Breast epithelium (tissue), 4 donors: ENCODE data around the gene SPTBN5. TPM values are rescaled to one million over a fixed set of nuclear protein-coding genes. Genes with fewer than 3 reads are reported as not detected.

Source experiments
- DNase-seq, 2 donors: peaks; one replicate each; pipeline ENCODE4 v3.0.0-alpha.2; 2019; ENCODE audit warnings: low spot score in 2 of 2
- H3K27ac ChIP-seq, 2 donors: fragments of 200-600 bp; sonication (generic) in 1 of 2; one replicate each; pipeline ENCODE4 v1.5.1; 2016 to 2019; ENCODE audit warnings: mild to moderate bottlenecking in 1 of 2
- H3K27me3 ChIP-seq, 2 donors: fragments of 200-600 bp; sonication (generic) in 1 of 2; one replicate each; pipeline versions ENCODE4 v1.5.1 to v1.6.0; 2017 to 2019; ENCODE audit warnings: control low read depth in 1 of 2, mild to moderate bottlenecking in 1 of 2
- H3K36me3 ChIP-seq: fragments of 200-600 bp; one replicate; pipeline ENCODE4 v1.5.1; 2019
- H3K4me1 ChIP-seq, 2 donors: fragments of 200-600 bp; sonication (generic); one replicate each; pipeline ENCODE4 v1.5.1; 2016 to 2019; ENCODE audit warnings: control low read depth in 1 of 2
- H3K4me3 ChIP-seq, 3 donors: fragments of 200-600 bp; sonication (generic); 1 replicate in 2 of 3; 2 replicates in 1 of 3; pipeline ENCODE4 v1.5.1; 2016 to 2019; ENCODE audit warnings: mild to moderate bottlenecking in 3 of 3, moderate library complexity in 2 of 3
- H3K9me3 ChIP-seq, 2 donors: fragments of 200-600 bp; sonication (generic) in 1 of 2; one replicate each; pipeline ENCODE4 v1.5.1; 2016 to 2019; ENCODE audit warnings: control low read depth in 1 of 2
- POLR2A ChIP-seq: fragments of 450-650 bp; IDR thresholded peaks from one replicate; pipeline ENCODE4 v1.6.1; 2016; ENCODE audit warnings: antibody characterized with exemption, mild to moderate bottlenecking, moderate library complexity
- POLR2AphosphoS5 ChIP-seq, 3 donors: sonication (generic); formaldehyde crosslinking; IDR thresholded peaks; one replicate each; pipeline ENCODE4 v1.6.1; 2017; ENCODE audit warnings: antibody characterized with exemption in 3 of 3
- intact Hi-C: fragments of 100-400 bp; cut with DNase I; formaldehyde crosslinking; loops from one replicate; pipeline ENCODE4 v1.15.1; 2023; ENCODE audit warnings: low total_unique reads
- total RNA-seq, 3 donors: library from RNA; depleted of rRNA; stranded (reverse); fragments of >200 nt; gene quantifications; one replicate each; pipeline ENCODE4 v1.1.0, GENCODE V29; 2016
- TF ChIP-seq, protein P1 (sequence below), 3 donors: fragments of 450-650 bp; IDR thresholded peaks; one replicate each; pipeline ENCODE4 v1.5.1; 2016 to 2017; ENCODE audit warnings: antibody characterized with exemption in 3 of 3, mild to moderate bottlenecking in 3 of 3, moderate library complexity in 3 of 3

Gene SPTBN5
- total RNA-seq, 3 donors from 2014 or later, result 0.16 to 2.3 (median 2.0) TPM

DNA sequence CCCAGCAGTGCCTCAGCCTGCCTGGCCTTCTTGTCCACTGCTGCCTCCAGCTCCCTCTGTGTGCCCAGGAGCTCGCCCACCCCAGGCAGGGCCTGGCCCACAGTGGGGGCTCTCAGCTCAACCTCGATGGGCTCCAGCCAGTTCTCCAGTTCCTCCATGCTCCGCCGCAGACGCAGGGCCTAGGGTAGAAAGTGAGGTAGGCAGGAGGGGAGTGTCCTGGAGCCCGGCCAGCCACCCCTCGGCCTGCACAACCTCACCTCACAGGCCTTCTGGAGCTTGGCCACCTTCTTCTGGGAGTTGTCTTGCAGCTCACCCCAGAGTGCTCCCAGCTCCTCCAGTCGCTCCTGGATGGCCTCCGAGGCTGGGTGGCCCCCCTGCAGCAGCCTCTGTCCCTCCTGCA lies 36.5 kb downstream of the SPTBN5 start:
- Histone ChIP-seq H3K27me3 (no peaks in the 10 kb centered on the region), H3K36me3 (no peaks in the 10 kb centered on the region), H3K4me1 (no peaks in the 10 kb centered on the region), H3K4me3 (no peak overlapping the region), H3K9me3 (no peaks in the 10 kb centered on the region), H3K27ac (no peak overlapping the region)
- intact Hi-C loops, result no loop called here
- TF ChIP-seq POLR2AphosphoS5 (IDR thresholded peaks at IDR 0.05) (no peak), POLR2A (no peak)
- TF ChIP-seq, protein P1, sequence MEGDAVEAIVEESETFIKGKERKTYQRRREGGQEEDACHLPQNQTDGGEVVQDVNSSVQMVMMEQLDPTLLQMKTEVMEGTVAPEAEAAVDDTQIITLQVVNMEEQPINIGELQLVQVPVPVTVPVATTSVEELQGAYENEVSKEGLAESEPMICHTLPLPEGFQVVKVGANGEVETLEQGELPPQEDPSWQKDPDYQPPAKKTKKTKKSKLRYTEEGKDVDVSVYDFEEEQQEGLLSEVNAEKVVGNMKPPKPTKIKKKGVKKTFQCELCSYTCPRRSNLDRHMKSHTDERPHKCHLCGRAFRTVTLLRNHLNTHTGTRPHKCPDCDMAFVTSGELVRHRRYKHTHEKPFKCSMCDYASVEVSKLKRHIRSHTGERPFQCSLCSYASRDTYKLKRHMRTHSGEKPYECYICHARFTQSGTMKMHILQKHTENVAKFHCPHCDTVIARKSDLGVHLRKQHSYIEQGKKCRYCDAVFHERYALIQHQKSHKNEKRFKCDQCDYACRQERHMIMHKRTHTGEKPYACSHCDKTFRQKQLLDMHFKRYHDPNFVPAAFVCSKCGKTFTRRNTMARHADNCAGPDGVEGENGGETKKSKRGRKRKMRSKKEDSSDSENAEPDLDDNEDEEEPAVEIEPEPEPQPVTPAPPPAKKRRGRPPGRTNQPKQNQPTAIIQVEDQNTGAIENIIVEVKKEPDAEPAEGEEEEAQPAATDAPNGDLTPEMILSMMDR (IDR thresholded peaks at IDR 0.05), result no peak
- DNase-seq, result no peak

DNA sequence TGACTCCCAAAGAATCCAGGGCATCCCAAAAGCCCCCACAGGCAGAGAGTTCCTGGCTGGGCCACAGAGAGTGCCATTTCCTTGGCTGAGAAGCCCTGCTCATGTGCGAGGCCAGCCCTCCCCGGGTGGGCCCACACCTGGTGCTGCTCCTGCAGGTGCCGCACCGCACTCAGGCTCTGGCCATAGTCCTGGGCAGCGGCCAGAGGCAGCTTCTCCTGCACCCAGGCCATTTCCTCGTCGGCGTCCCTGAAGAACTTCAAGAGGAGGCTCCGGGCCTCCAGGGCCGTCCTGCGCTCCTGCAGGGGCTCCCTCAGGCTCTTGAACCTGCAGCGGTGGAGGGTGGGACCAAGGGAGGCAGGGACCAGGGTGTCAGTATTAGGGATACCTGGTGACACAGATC lies 37.1 kb downstream of the SPTBN5 start:
- H3K4me3 ChIP-seq, result no peak overlapping the region
- no peaks in the 10 kb centered on the region for H3K9me3 ChIP-seq
- H3K27ac ChIP-seq, result no peak overlapping the region
- no peaks in the 10 kb centered on the region for H3K4me1 ChIP-seq
- no peak for DNase-seq
- TF ChIP-seq POLR2AphosphoS5 (IDR thresholded peaks at IDR 0.05) (no peak), POLR2A (no peak)
- TF ChIP-seq, protein P1 (IDR thresholded peaks at IDR 0.05), result no peak
- intact Hi-C loops, result no loop called here
- H3K36me3 ChIP-seq, result no peaks in the 10 kb centered on the region
- H3K27me3 ChIP-seq, result no peaks in the 10 kb centered on the region

DNA sequence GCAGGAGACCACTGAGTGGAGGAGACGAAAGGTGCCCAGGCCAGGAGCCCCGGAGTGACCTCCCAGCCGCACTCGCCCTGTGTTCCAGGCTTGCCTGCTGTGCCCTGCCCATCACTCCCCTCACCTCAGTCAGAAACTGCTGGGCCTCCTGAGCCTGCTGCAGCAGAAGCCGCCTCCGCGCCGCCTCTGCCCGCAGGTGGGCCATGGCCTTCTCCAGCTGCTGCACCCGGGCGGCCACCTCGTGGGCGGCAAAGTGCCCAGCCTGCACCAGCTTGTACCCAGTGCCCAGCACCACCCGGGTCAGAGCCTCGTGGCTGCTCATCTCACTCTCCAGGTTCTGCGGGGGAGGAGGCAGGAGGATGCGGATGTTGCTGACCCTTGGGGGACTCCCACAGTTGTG lies 37.6 kb downstream of the SPTBN5 start:
- intact Hi-C loops, result no loop called here
- TF ChIP-seq POLR2A, result no peak
- TF ChIP-seq, protein P1 (IDR thresholded peaks at IDR 0.05), result no peak
- no peak for TF ChIP-seq POLR2AphosphoS5 (IDR thresholded peaks at IDR 0.05)
- Histone ChIP-seq H3K9me3 (no peaks in the 10 kb centered on the region), H3K4me3 (no peak overlapping the region), H3K4me1 (no peaks in the 10 kb centered on the region), H3K36me3 (no peaks in the 10 kb centered on the region), H3K27me3 (no peaks in the 10 kb centered on the region), H3K27ac (no peak overlapping the region)
- DNase-seq, result no peak

DNA sequence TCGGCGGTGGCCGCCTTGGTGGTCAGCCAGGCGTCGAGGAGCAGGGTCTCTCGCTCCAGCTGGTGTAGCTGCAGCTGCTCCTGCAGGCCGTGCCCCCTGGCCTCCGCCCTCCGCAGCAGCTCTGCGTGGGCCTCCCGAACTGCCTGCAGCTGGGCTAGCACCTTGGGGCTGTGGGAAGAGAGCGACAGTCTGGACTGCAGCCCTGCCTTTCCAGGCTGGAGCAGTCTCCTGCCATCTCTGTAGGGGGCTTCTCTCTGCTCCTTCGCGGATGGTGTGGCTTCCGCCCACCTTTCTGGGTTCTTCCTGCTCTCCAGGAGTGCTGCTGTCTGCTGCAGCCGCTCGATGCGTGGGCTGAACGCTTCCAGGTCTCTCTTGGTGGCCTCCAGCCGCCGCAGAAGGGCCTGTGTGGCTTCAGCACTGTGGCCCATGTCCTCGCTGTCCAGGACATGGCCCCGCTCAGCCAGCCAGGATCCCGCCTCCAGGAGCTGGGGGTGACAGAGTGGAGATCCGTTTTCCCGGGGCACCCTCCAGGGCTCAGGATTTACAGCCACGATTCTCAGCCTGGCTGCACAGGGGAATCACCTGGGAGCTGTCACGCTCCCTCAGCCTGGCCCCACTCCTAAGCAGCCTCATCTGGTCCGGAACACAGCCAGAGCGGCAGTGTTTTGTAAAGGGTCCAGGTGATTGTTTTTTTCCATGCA lies 38.4 kb downstream of the SPTBN5 start:
- H3K27me3 ChIP-seq, result no peaks in the 10 kb centered on the region
- H3K9me3 ChIP-seq, result no peaks in the 10 kb centered on the region
- TF ChIP-seq POLR2A (no peak), POLR2AphosphoS5 (IDR thresholded peaks at IDR 0.05) (no peak)
- TF ChIP-seq, protein P1 (IDR thresholded peaks at IDR 0.05), result no peak

DNA sequence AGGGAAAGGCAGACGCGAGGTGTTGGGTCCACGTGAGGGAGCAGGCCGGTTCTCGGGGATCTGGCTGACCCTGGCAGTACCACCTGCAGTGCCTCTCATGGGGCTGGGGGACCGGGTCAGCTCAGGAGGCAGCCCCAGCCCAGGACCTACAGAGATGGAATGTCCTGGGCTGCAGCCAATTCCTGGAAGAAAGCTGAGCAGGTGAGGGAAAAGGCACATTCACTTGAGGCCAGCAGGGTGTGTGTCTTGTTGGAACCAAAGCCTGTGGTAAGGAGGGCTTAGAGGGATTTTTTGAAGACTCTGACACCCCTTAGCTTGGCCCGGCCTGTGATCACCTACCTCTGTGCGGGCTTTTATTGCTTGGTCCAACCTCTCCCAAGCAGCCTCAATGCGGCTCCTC lies 39.4 kb downstream of the SPTBN5 start:
- TF ChIP-seq, protein P1 (IDR thresholded peaks at IDR 0.05), result no peak
- TF ChIP-seq POLR2AphosphoS5 (IDR thresholded peaks at IDR 0.05), result no peak
- no peak for TF ChIP-seq POLR2A
- Histone ChIP-seq H3K27ac (no peak overlapping the region), H3K9me3 (no peaks in the 10 kb centered on the region), H3K27me3 (no peaks in the 10 kb centered on the region), H3K36me3 (no peaks in the 10 kb centered on the region), H3K4me3 (no peak overlapping the region), H3K4me1 (peaks cover 0 to 4% of the 10 kb centered on the region in 2 donors)
- intact Hi-C loops, result no loop called here
- no peak for DNase-seq

More for the DNA sequence above, 38.4 kb downstream of the SPTBN5 start:
- Histone ChIP-seq H3K4me1 (no peaks in the 10 kb centered on the region), H3K4me3 (no peak overlapping the region), H3K27ac (no peak overlapping the region), H3K36me3 (no peaks in the 10 kb centered on the region)
- intact Hi-C loops, result no loop called here
- no peak for DNase-seq
